Heart right ventricle (tissue), 16 donors: ENCODE results near the gene SARM1. TPM values are rescaled to one million over a fixed set of nuclear protein-coding genes. Genes with fewer than 3 reads are reported as not detected.

ENCODE experiments used
- ATAC-seq, 8 donors: fragments of 200-7000 bp; cut with Tn5 transposase; one replicate each; pipeline ENCODE4 v1.9.1; 2020; ENCODE audit warnings: mild to moderate bottlenecking in 8 of 8, moderate library complexity in 8 of 8, moderate number of reproducible peaks in 1 of 8
- DNase-seq, 2 donors: peaks; one replicate each; pipeline ENCODE4 v3.0.0-alpha.2; 2020
- H3K27ac ChIP-seq, 10 donors: fragments of 200-600 bp; sonication (generic) in 2 of 10; one replicate each; pipeline versions ENCODE4 v1.5.0 to v1.8.0; 2020 to 2022; ENCODE audit warnings: mild to moderate bottlenecking in 3 of 10
- H3K27me3 ChIP-seq, 7 donors: fragments of 200-600 bp; one replicate each; pipeline ENCODE4 v1.8.0; 2021 to 2022; ENCODE audit warnings: mild to moderate bottlenecking in 2 of 7
- H3K36me3 ChIP-seq, 9 donors: fragments of 200-600 bp; sonication (generic) in 1 of 9; one replicate each; pipeline versions ENCODE4 v1.5.0 to v1.8.0; 2020 to 2022; ENCODE audit warnings: mild to moderate bottlenecking in 2 of 9
- H3K4me1 ChIP-seq, 9 donors: fragments of 200-600 bp; sonication (generic) in 1 of 9; one replicate each; pipeline versions ENCODE4 v1.5.0 to v1.8.0; 2020 to 2022; ENCODE audit warnings: mild to moderate bottlenecking in 4 of 9
- H3K4me3 ChIP-seq, 10 donors: fragments of 200-600 bp; sonication (generic) in 2 of 10; one replicate each; pipeline versions ENCODE4 v1.5.0 to v1.8.0; 2020 to 2022; ENCODE audit warnings: mild to moderate bottlenecking in 7 of 10, moderate library complexity in 2 of 10
- H3K9me3 ChIP-seq, 11 donors: fragments of 200-600 bp in 10 of 11; sonication (generic) in 2 of 11; one replicate each; pipeline versions ENCODE4 v1.5.0 to v1.8.0; 2013 to 2022; ENCODE audit warnings: mild to moderate bottlenecking in 2 of 11, control low read depth in 1 of 11, moderate library complexity in 1 of 11
- CTCF ChIP-seq, 9 donors: fragments of 200-600 bp; sonication (generic) in 2 of 9; IDR thresholded peaks; one replicate each; pipeline versions ENCODE4 v1.5.0 to v1.8.0; 2021 to 2022; ENCODE audit warnings: antibody characterized with exemption in 9 of 9, mild to moderate bottlenecking in 5 of 9, moderate library complexity in 1 of 9
- WGBS, 2 donors: extraction: QIAGEN DNeasy Blood & Tissue Kit; methylation state at CpG; one replicate each; pipeline ENCODE4 v1.1.7; 2013; ENCODE audit warnings: inconsistent platforms in 1 of 2; 5-methylcytosine and 5-hydroxymethylcytosine counted together
- intact Hi-C, 10 donors: fragments of 100-400 bp; cut with DNase I; formaldehyde crosslinking; loops; one replicate each; pipeline versions ENCODE4 v1.11.1 to v1.14.2; 2022
- polyA plus RNA-seq, 2 donors: library from polyadenylated mRNA; stranded (reverse); fragments of 200-250 nt; gene quantifications; one replicate each; pipeline ENCODE4 v1.2.3, GENCODE V29; 2013
- total RNA-seq, 10 donors: library from RNA; stranded (reverse); fragmentation: NEBNext Ultra II Directional in 3 of 10; extraction: Animal tissue kit (Norgen Biotek cat#: 25700) in 3 of 10; gene quantifications; one replicate each; pipeline versions ENCODE4 v1.2.1 to v1.2.4, GENCODE V29; 2021 to 2023
- donor health status: Arrhythmogenic right ventricular cardiomyopathy.
- donor health status: ischemic (EF 13 %, LVEDD 7.1; RV severe dilation, severe dysfunction).
- donor health status: healthy with polysubstance abuse.
- donor health status: DM: no; HTN: yes; CAD: no.
- donor health status: DM: no; HTN: no; CAD: no.
- donor health status: ischemic (EF 25% LVEDD 6.9; RV normal size, moderate dysfunction).
- donor health status: ischemic (EF 25% LVEDD 5.7; RV mildly dilated, moderate dysfunction).
- donor health status: healthy.
- donor health status: DM: yes; HTN: yes; CAD: no.
- donor health status: Ischemic cardiomyopathy.
- donor health status: ischemic (EF 35%, LVEDD 5.7; RV mildly dilated, moderate dysfunction).
- donor health status: nonischemic (EF 11% LVEDD 7.7; RV severe dilation, severe dysfunction).
- donor health status: DM: yes; HTN: yes; CAD: no.
- donor health status: PGD.
- donor health status: ischemic (EF 29% LVEDD 5.4; RV normal size, mild dysfunction).
- donor health status: nonischemic (EF 23%, LVEDD 6.1; RV moderate dilation, normal function).

SARM1 gene
- total and polyA plus RNA-seq, 12 donors, result 4.4 to 10.5 (median 8.0) TPM

DNA sequence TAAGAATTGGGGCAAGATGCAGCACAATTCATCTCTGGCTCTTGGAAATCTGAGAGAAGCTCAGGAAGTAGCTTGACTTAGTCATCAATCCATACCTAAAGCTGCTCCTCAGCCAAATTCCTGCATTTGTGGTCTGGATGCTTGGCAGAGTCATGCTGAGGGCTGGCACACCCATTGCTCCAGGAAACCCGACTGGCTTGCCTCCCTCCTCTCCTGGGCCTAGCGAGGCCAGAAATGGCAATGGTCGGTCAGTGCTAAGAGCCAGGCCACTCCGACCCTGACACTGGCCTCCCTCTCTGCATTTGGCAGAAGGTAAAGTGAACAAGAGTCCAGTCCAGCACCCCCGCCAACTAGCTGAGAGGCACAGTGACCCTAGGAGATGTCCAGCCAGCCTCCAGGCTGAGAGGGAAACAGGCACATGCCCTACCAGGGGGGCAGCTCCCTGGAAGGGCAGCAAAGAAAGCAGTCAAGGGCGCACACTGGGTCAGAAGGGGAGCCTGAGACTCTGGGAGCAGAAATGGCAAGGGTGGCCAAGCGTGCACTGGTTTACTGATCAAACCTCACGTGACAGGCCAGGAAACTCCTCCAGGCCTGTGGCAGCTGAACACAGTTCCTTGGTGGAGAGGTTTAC lies 24.1 kb upstream of the SARM1 start:
- DNase-seq (no peak), ATAC-seq (peak in 3 of 8 donors; percentile 6 to 7 (median 7))
- intact Hi-C loops, result no loop called here
- peaks cover 3 to 100% (median 87%) of the 10 kb centered on the region in 9 donors for H3K36me3 ChIP-seq
- H3K4me1 ChIP-seq, result peaks cover 15 to 56% (median 34%) of the 10 kb centered on the region in 9 donors
- no peaks in the 10 kb centered on the region for H3K27me3 ChIP-seq
- H3K27ac ChIP-seq, result peak overlapping the region; percentile 7 to 74 (median 40)
- H3K4me3 ChIP-seq, result no peak overlapping the region
- no peaks in the 10 kb centered on the region for H3K9me3 ChIP-seq
- WGBS, 2 donors, result 71 to 76% methylated on average over 8 of the region's 8 CpGs
- TF ChIP-seq CTCF (IDR thresholded peaks at IDR 0.05), result no peak

GRCh38 chr17:28348979-28349378 lies 22.5 kb upstream of the SARM1 start:
- H3K36me3 ChIP-seq, result peaks cover 0 to 100% (median 84%) of the 10 kb centered on the region in 9 donors
- no peak for TF ChIP-seq CTCF (IDR thresholded peaks at IDR 0.05)
- intact Hi-C loops, result loop anchor here in 1 of 10 donors (1.0 kb wide), 1 partner anchor 46 kb away; no protein-coding TSS in a partner anchor
- DNase-seq (no peak), ATAC-seq (no peak)
- H3K27me3 ChIP-seq, result no peaks in the 10 kb centered on the region
- 75 to 89% methylated on average over 3 of the region's 3 CpGs for WGBS, 2 donors
- no peak overlapping the region for H3K4me3 ChIP-seq
- H3K27ac ChIP-seq, result peak overlapping the region in 1 of 10 donors; percentile 21
- H3K4me1 ChIP-seq, result peaks cover 15 to 56% (median 34%) of the 10 kb centered on the region in 9 donors
- no peaks in the 10 kb centered on the region for H3K9me3 ChIP-seq

DNA sequence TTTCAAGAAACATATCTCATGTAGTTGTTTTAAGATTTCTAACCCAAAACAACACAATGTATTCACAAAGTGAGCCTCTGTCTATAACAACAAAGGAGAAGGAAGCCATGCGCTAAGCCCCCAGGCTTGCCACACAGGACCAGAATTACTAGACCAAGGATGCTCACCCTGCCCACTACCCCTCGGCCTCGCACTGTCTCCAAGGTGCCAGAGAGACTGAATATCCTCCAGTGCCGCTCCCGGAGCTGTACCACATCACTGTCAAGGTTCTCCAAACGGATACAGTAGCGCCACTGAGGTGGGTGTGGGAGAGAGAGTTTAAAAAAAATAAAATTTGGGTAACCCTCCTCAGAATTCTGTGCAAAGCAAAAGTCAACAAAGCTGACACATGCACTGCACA lies 21.2 kb upstream of the SARM1 start:
- H3K27ac ChIP-seq, result peak overlapping the region in 1 of 10 donors; percentile 21
- H3K36me3 ChIP-seq, result peaks cover 0 to 100% (median 78%) of the 10 kb centered on the region in 9 donors
- no peaks in the 10 kb centered on the region for H3K9me3 ChIP-seq
- no peak overlapping the region for H3K4me3 ChIP-seq
- H3K4me1 ChIP-seq, result peaks cover 13 to 48% (median 27%) of the 10 kb centered on the region in 9 donors
- WGBS, 2 donors, result 91 to 94% methylated on average over 7 of the region's 7 CpGs
- intact Hi-C loops, result no loop called here
- ATAC-seq (no peak), DNase-seq (no peak)
- TF ChIP-seq CTCF (IDR thresholded peaks at IDR 0.05), result no peak
- H3K27me3 ChIP-seq, result no peaks in the 10 kb centered on the region

GRCh38 chr17:28357061-28357900 lies 14.2 kb upstream of the SARM1 start, which contains the start of gene POLDIP2:
Gene POLDIP2 (minus strand): TSS chr17:28357527. CDS start chr17:28357448, 79 bp downstream.
- peak in 4 of 9 donors; percentile 14 to 35 (median 31) for TF ChIP-seq CTCF (IDR thresholded peaks at IDR 0.05)
- peak within 1 kb of the TSS; percentile 60 to 98 (median 95) for H3K27ac ChIP-seq
- intact Hi-C loops, result loop anchor here in 4 of 10 donors (1.0 to 2.0 kb wide), 4 partner anchors 18 to 22 kb away; partner anchors contain the start of genes IFT20 (in 2 of the 4) and TNFAIP1 (in 2 of the 4)
- H3K4me3 ChIP-seq, result peak within 1 kb of the TSS; percentile 67 to 100 (median 95)
- H3K36me3 ChIP-seq, result peaks cover 0 to 70% (median 44%) of the 10 kb centered on the region in 9 donors
- WGBS, 2 donors, result 0% methylated on average over 80 of the region's 80 CpGs
- H3K27me3 ChIP-seq, result no peaks in the 10 kb centered on the region
- DNase-seq (peak; percentile 95 to 96), ATAC-seq (peak; percentile 99 to 100 (median 100))
- H3K9me3 ChIP-seq, result no peaks in the 10 kb centered on the region
- peaks cover 7 to 30% (median 27%) of the 10 kb centered on the region in 9 donors for H3K4me1 ChIP-seq
